ENCODE data around the gene AGAP2. TPM values are rescaled to one million over a fixed set of nuclear protein-coding genes. Genes with fewer than 3 reads are reported as not detected.
"Not testable (repeated sequence)": the region's sequence is repeated elsewhere in the genome, so short reads cannot be mapped to it uniquely, and the experiment has no call there.

The AGAP2 gene
- total RNA-seq, 2 experiments from 2014 or later, result 22.6 to 23.8 TPM

- Mint-ChIP-seq H3K27ac (no peak overlapping the region), H3K9me3 (no peaks in the 10 kb centered on the region), H3K4me1 (peaks cover 2% of the 10 kb centered on the region), H3K4me3 (no peak overlapping the region), H3K27me3 (no peaks in the 10 kb centered on the region), H3K36me3 (peaks cover 10% of the 10 kb centered on the region)
- DNase-seq, result no peak
Observed at GRCh38 chr12:57726884-57727757, 11.4 kb downstream of the AGAP2 start.

- H3K9me3 Mint-ChIP-seq, result no peaks in the 10 kb centered on the region
- peak overlapping the region; percentile 45 for H3K4me3 Mint-ChIP-seq
- peak; percentile 28 for DNase-seq
- H3K4me1 Mint-ChIP-seq, result peaks cover 4% of the 10 kb centered on the region
- H3K27ac Mint-ChIP-seq, result no peak overlapping the region
- H3K36me3 Mint-ChIP-seq, result peaks cover 14% of the 10 kb centered on the region
- H3K27me3 Mint-ChIP-seq, result no peaks in the 10 kb centered on the region
Observed at GRCh38 chr12:57726151-57726883, 12.2 kb downstream of the AGAP2 start.

- H3K4me3 Mint-ChIP-seq, result no peak overlapping the region
- H3K4me1 Mint-ChIP-seq, result peaks cover 4% of the 10 kb centered on the region
- no peaks in the 10 kb centered on the region for H3K9me3 Mint-ChIP-seq
- no peak overlapping the region for H3K27ac Mint-ChIP-seq
- H3K36me3 Mint-ChIP-seq, result peaks cover 17% of the 10 kb centered on the region
- no peaks in the 10 kb centered on the region for H3K27me3 Mint-ChIP-seq
- no peak for DNase-seq
Observed at GRCh38 chr12:57725851-57726150, 12.7 kb downstream of the AGAP2 start.

- Mint-ChIP-seq H3K9me3 (no peaks in the 10 kb centered on the region), H3K4me1 (peaks cover 4% of the 10 kb centered on the region), H3K27me3 (no peaks in the 10 kb centered on the region), H3K36me3 (peaks cover 18% of the 10 kb centered on the region), H3K4me3 (no peak overlapping the region), H3K27ac (no peak overlapping the region)
- no peak for DNase-seq
Observed at GRCh38 chr12:57724936-57725740, 13.4 kb downstream of the AGAP2 start.

GRCh38 chr12:57724003-57724935 lies 14.3 kb downstream of the AGAP2 start:
- peaks cover 24% of the 10 kb centered on the region for H3K36me3 Mint-ChIP-seq
- H3K9me3 Mint-ChIP-seq, result no peaks in the 10 kb centered on the region
- peaks cover 4% of the 10 kb centered on the region for H3K4me1 Mint-ChIP-seq
- H3K4me3 Mint-ChIP-seq, result no peak overlapping the region
- no peak overlapping the region for H3K27ac Mint-ChIP-seq
- H3K27me3 Mint-ChIP-seq, result no peaks in the 10 kb centered on the region
- no peak for DNase-seq

GRCh38 chr12:57723630-57723962 lies 14.9 kb downstream of the AGAP2 start:
- H3K4me3 Mint-ChIP-seq, result no peak overlapping the region
- H3K27me3 Mint-ChIP-seq, result no peaks in the 10 kb centered on the region
- H3K27ac Mint-ChIP-seq, result no peak overlapping the region
- peaks cover 4% of the 10 kb centered on the region for H3K4me1 Mint-ChIP-seq
- H3K9me3 Mint-ChIP-seq, result no peaks in the 10 kb centered on the region
- DNase-seq, result no peak
- peaks cover 28% of the 10 kb centered on the region for H3K36me3 Mint-ChIP-seq

- Mint-ChIP-seq H3K4me1 (peaks cover 4% of the 10 kb centered on the region), H3K27ac (peak overlapping the region; percentile 2), H3K27me3 (no peaks in the 10 kb centered on the region), H3K4me3 (no peak overlapping the region), H3K9me3 (no peaks in the 10 kb centered on the region), H3K36me3 (peaks cover 30% of the 10 kb centered on the region)
- DNase-seq, result no peak
Observed at GRCh38 chr12:57722716-57723629, 15.6 kb downstream of the AGAP2 start.

- not testable (repeated sequence) for H3K27ac Mint-ChIP-seq, H3K9me3 Mint-ChIP-seq, DNase-seq, H3K4me3 Mint-ChIP-seq, H3K4me1 Mint-ChIP-seq, H3K27me3 Mint-ChIP-seq
- H3K36me3 Mint-ChIP-seq, result peaks cover 27% of the 10 kb centered on the region
Observed at GRCh38 chr12:57721846-57722608, 16.5 kb downstream of the AGAP2 start.

- H3K9me3 Mint-ChIP-seq, result no peaks in the 10 kb centered on the region
- H3K4me1 Mint-ChIP-seq, result peaks cover 2% of the 10 kb centered on the region
- H3K27ac Mint-ChIP-seq, result no peak overlapping the region
- H3K4me3 Mint-ChIP-seq, result no peak overlapping the region
- H3K36me3 Mint-ChIP-seq, result peaks cover 25% of the 10 kb centered on the region
- no peak for DNase-seq
- no peaks in the 10 kb centered on the region for H3K27me3 Mint-ChIP-seq
Observed at GRCh38 chr12:57720606-57721595, 17.6 kb downstream of the AGAP2 start.

- no peak for DNase-seq
- H3K4me3 Mint-ChIP-seq, result no peak overlapping the region
- H3K9me3 Mint-ChIP-seq, result no peaks in the 10 kb centered on the region
- H3K36me3 Mint-ChIP-seq, result peaks cover 25% of the 10 kb centered on the region
- peak overlapping the region; percentile 20 for H3K27ac Mint-ChIP-seq
- H3K27me3 Mint-ChIP-seq, result no peaks in the 10 kb centered on the region
- H3K4me1 Mint-ChIP-seq, result peaks cover 2% of the 10 kb centered on the region
Observed at GRCh38 chr12:57719777-57720605, 18.6 kb downstream of the AGAP2 start.

GRCh38 chr12:57718641-57719528 lies 19.7 kb downstream of the AGAP2 start:
- Mint-ChIP-seq H3K27me3 (no peaks in the 10 kb centered on the region), H3K4me1 (peaks cover 2% of the 10 kb centered on the region), H3K9me3 (no peaks in the 10 kb centered on the region), H3K4me3 (no peak overlapping the region), H3K27ac (no peak overlapping the region), H3K36me3 (peaks cover 25% of the 10 kb centered on the region)
- no peak for DNase-seq

Measured in activated naive CD8-positive, alpha-beta T cell treated with anti-CD3 and anti-CD28 coated beads for 36 hours (primary cell).